UCSD-AML1 (cell line): ENCODE measurements around the gene TMEM51.

Experiments
- DNase-seq: peaks from one replicate; lab custom pipeline; 2025; ENCODE audit not compliant: unreplicated experiment; lab: John Stamatoyannopoulos, UW

TMEM51 gene

GRCh38 chr1:15214527-15214926 lies 61.0 kb downstream of the TMEM51 start:
- no peak for DNase-seq

GRCh38 chr1:15215116-15215515 lies 61.6 kb downstream of the TMEM51 start:
- no peak for DNase-seq

- DNase-seq: no peak
Measured at GRCh38 chr1:15217654-15218053, 64.1 kb downstream of the TMEM51 start.

- peak; percentile 46 for DNase-seq
Measured at GRCh38 chr1:15218287-15219279, 65.0 kb downstream of the TMEM51 start.

GRCh38 chr1:15219280-15220023 lies 65.9 kb downstream of the TMEM51 start:
- DNase-seq: no peak

- no peak for DNase-seq
Measured at GRCh38 chr1:15220024-15220392, 66.5 kb downstream of the TMEM51 start.

- DNase-seq: no peak
Measured at GRCh38 chr1:15220825-15221431, 67.4 kb downstream of the TMEM51 start.

- no peak for DNase-seq
Measured at GRCh38 chr1:15222653-15223303, 69.2 kb downstream of the TMEM51 start.

- peak; percentile 59 for DNase-seq
Measured at GRCh38 chr1:15224259-15224869, 70.8 kb downstream of the TMEM51 start.

- DNase-seq: no peak
Measured at GRCh38 chr1:15224974-15225373, 71.4 kb downstream of the TMEM51 start.

GRCh38 chr1:15225461-15225860 lies 71.9 kb downstream of the TMEM51 start:
- no peak for DNase-seq

- DNase-seq: no peak
Measured at GRCh38 chr1:15226388-15227255, 73.1 kb downstream of the TMEM51 start.

GRCh38 chr1:15229707-15230131 lies 76.2 kb downstream of the TMEM51 start:
- DNase-seq: no peak

GRCh38 chr1:15231714-15232201 lies 78.2 kb downstream of the TMEM51 start:
- no peak for DNase-seq

GRCh38 chr1:15233689-15234088 lies 80.1 kb downstream of the TMEM51 start:
- DNase-seq: no peak

GRCh38 chr1:15236321-15236721 lies 82.8 kb downstream of the TMEM51 start:
- DNase-seq: no peak

GRCh38 chr1:15236746-15237145 lies 83.2 kb downstream of the TMEM51 start:
- DNase-seq: no peak

- DNase-seq: no peak
Measured at GRCh38 chr1:15238789-15239188, 85.2 kb downstream of the TMEM51 start.

GRCh38 chr1:15242766-15243165 lies 89.2 kb downstream of the TMEM51 start:
- no peak for DNase-seq
